ENCODE data around the gene TNFAIP6.

GRCh38 chr2:151423760-151424159 lies 66.4 kb downstream of the TNFAIP6 start:
- TF ChIP-seq SMC3 (IDR thresholded peaks at IDR 0.05; ENCODE audit: low read depth, low read length) = no peak
- TF ChIP-seq, protein P1, sequence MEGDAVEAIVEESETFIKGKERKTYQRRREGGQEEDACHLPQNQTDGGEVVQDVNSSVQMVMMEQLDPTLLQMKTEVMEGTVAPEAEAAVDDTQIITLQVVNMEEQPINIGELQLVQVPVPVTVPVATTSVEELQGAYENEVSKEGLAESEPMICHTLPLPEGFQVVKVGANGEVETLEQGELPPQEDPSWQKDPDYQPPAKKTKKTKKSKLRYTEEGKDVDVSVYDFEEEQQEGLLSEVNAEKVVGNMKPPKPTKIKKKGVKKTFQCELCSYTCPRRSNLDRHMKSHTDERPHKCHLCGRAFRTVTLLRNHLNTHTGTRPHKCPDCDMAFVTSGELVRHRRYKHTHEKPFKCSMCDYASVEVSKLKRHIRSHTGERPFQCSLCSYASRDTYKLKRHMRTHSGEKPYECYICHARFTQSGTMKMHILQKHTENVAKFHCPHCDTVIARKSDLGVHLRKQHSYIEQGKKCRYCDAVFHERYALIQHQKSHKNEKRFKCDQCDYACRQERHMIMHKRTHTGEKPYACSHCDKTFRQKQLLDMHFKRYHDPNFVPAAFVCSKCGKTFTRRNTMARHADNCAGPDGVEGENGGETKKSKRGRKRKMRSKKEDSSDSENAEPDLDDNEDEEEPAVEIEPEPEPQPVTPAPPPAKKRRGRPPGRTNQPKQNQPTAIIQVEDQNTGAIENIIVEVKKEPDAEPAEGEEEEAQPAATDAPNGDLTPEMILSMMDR (IDR thresholded peaks at IDR 0.05) = no peak
- no peak for TF ChIP-seq EP300 (IDR thresholded peaks at IDR 0.05; ENCODE audit: borderline replicate concordance in 1 of 2, low read depth in 1 of 2, low read length in 1 of 2)
- TF ChIP-seq RXRA (IDR thresholded peaks at IDR 0.05; ENCODE audit: borderline replicate concordance, low read depth) = no peak
- TF ChIP-seq SIN3A (IDR thresholded peaks at IDR 0.05; ENCODE audit: borderline replicate concordance, low read depth, low read length) = no peak
- no peak for TF ChIP-seq RCOR1 (IDR thresholded peaks at IDR 0.05; ENCODE audit: low read length)

Measured in SK-N-SH (cell line).